ENCODE measurements around the gene ANKUB1.
"Not testable (repeated sequence)": the region's sequence is repeated elsewhere in the genome, so short reads cannot be mapped to it uniquely, and the experiment has no call there.

Gene ANKUB1

DNA sequence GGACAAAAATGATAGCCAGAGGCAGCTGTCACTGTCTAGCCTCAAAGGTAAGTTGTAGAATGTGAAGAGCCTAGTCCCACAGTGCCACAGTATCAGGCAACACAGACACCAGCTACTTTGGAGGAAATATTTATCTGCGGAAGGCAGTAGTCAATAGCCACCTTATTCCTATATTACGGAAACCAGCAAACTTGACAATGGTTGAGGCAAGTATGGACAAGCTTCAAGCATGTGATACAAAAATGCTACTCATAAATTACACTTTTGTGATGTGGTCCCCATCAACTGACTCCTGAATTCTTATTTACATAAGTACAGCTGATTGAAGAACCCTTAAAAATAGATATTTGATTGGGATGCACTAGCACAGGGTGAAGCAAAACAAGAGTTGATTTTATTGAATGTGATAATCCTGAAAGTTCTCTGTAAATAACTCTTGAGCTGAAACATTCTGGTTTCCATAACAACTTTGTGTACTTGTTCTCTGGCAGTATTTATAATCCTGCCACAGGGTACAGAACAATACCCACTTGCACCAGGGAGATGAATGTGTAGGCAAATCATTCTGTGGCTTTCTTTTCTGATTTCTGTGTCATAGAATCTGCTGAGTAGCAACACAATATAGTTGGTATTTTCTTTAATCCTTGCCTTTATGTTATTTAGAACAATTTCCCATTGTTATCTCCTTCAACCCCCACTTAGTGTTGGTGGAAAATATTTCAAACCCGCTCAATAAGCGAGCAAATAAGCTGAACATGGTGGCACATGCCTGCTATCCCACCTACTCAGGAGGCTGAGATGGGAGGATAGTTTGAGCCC is at the start of gene ANKUB1:
ANKUB1 (minus strand) TSS at position 103 of the 819 bp plus-strand sequence. CDS start 188 bp downstream, outside the sequence.
- no peak for DNase-seq (ENCODE audit: low read depth)

DNA sequence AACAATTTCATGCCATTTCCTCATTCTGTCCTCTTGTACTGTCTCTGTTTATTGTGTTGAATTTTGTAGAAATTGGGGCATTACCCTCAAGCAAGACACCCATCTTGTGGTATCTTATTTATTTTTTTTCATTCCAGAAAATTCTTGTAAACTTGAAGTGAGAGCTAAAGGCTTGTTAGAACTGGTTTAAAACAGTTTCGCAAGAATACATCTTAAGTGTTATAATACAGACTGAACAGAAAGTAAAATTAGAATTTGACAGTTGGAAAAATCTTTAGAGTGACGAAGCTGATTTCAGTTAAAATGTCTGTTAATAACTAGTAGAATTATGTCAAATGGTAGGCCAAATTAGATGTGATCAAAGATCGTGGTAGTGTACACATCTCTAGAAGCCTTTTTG is 47.5 kb upstream of the ANKUB1 start:
- no peak for DNase-seq (ENCODE audit: low read depth)

DNA sequence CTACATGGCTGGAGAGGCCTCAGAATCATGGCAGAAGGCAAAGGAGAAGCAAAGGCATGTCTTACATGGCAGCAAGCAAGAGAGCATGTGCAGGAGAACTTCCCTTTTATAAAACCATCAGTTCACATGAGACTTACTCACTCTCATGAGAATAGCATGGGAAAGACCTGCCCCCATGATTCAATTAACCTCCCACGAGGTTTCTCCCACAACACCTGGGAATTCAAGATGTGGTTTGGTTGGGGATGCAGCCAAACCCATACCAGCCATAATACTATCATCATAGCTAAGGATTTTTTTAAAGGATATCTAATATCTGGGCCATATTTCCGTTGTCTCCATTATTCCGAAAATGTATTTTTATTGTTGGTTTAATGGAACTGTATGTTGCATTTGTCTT is 47.1 kb upstream of the ANKUB1 start:
- DNase-seq (ENCODE audit: low read depth) = not testable (repeated sequence)

DNA sequence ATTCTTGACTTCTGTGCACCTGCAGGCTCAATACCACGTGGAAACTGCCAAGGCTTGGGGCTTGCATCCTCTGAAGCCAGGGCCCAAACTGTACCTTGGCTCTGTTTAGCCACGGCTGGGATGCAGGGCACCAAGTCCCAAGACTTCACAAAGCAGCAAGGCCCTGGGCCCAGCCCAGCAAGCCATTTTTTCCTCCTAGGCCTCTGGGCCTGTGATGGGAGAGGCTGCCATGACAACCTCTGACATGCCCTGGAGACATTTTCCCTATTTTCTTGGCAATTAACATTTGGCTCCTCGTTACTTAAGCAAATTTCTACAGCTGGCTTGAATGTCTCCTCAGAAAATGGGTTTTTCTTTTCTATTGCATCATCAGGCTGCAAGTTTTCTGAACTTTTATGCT is 46.1 kb upstream of the ANKUB1 start:
- DNase-seq (ENCODE audit: low read depth) = not testable (repeated sequence)

DNA sequence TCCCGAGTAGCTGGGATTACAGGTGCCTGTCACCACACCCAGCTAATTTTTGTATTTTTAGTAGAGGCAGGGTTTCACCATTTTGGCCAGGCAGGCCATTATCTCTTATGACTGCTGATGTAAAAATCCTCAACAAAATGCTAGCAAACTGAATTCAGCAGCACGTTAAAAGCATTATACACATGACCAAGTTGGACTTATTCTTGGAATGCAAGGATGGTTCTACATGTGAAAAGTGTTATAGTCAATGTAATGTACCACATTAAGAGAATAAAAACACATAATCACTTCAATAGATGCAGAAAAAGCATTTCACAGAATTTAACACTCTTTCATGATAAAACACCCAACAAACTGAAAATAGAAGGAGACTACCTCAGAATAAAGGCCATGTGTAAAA is 40.9 kb upstream of the ANKUB1 start:
- DNase-seq (ENCODE audit: low read depth) = no peak

DNA sequence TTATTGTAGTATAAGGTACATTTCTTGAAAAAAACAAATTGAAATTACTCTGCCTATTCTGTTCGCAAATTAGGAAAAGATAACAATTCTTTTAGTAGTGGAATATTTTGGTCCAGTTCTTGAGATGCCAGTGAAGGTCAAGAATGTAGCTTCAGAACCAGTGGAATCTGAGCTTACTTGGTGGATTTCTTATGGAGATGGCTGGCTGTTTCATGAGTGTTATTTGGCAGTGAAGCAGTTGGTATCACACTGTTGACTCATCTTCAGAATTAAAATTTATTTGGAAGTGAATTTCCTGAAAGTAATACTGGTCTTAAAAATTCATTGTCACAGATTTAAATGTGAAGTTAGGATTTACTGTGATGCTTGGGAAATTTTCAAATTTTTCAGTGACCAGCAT is 39.7 kb upstream of the ANKUB1 start:
- no peak for DNase-seq (ENCODE audit: low read depth)

- DNase-seq (ENCODE audit: low read depth) = no peak
These were observed 39.0 kb upstream of the ANKUB1 start for GRCh38 chr3:149831321-149831720.

GRCh38 chr3:149830902-149831301 is 38.5 kb upstream of the ANKUB1 start:
- DNase-seq (ENCODE audit: low read depth) = no peak

DNA sequence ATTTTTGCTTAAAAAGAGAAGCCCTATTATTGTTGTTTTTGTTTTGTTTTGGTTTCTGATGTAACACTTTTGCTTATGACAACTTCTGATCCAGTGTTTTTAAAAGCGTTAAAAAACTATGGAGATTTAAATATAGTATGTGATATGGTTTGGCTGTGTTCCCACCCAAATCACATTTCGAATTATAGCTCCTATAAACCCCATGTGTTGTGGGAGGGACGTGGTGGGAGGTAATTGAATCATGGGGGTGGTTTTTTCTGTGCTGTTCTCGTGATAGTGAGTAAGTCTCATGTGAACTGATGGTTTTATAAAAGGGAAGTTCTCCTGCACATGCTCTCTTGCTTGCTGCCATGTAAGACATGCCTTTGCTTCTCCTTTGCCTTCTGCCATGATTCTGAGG is 37.3 kb upstream of the ANKUB1 start:
- DNase-seq (ENCODE audit: low read depth) = not testable (repeated sequence)

GRCh38 chr3:149828390-149828789 is 36.0 kb upstream of the ANKUB1 start:
- no peak for DNase-seq (ENCODE audit: low read depth)

GRCh38 chr3:149826636-149827035 is 34.3 kb upstream of the ANKUB1 start:
- DNase-seq (ENCODE audit: low read depth) = no peak

DNA sequence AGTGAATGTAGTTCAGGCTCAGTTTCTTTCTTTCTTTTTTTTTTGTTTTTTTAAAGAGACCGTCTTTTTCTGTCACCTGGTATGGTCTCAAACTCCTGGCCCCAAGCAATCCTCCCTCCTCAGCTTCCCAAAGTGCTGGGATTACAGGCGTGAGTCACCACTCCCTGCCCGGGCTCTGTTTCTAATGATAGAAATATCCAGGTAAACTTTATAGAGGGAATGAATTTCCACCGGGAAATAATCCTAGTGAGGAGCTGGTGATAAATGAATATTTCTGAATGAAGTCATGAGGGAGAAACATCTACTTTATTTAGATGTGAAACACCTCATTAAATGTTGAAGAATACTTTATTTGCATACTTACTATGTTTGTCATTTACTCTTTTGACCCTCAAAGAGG is 27.8 kb upstream of the ANKUB1 start:
- no peak for DNase-seq (ENCODE audit: low read depth)

DNA sequence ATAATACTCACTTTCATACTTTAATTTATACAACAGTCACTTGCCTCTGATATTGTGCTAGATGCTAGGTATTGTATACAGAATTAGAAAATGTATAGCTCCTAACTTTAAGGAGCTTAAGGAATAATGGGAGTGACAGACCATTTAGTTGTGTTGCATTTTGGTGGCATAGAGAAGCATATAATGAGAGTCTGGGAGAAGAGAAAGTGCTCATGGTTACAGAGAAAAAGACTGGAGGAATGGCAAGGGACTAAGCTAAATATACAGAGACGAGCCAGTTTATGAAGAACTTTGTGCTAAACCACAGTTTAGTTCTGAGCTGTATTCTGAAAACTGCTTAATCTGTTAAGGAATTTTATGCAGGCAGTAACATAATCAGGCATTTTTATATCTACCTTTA is 27.1 kb upstream of the ANKUB1 start:
- no peak for DNase-seq (ENCODE audit: low read depth)

GRCh38 chr3:149816986-149817385 is 24.6 kb upstream of the ANKUB1 start:
- no peak for DNase-seq (ENCODE audit: low read depth)

DNA sequence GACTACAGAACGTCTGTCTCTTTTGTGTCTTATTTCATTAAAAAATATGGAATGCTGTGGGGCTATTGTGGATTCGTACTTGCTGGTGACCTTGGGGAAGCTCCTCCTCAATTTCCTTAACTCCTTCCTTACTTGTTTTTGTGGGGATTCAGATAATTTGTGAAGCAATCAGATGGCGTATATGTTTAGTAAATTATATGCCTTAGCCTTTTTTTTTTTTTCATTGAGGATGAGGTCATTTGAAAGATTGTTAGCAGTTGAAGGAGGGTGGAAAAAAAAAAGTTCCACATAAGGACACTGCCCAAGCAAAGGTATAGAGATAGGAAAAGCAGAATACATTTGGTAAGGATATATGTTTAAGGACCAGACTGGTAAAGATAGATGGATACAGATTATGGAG is 24.0 kb upstream of the ANKUB1 start:
- DNase-seq (ENCODE audit: low read depth) = no peak

DNA sequence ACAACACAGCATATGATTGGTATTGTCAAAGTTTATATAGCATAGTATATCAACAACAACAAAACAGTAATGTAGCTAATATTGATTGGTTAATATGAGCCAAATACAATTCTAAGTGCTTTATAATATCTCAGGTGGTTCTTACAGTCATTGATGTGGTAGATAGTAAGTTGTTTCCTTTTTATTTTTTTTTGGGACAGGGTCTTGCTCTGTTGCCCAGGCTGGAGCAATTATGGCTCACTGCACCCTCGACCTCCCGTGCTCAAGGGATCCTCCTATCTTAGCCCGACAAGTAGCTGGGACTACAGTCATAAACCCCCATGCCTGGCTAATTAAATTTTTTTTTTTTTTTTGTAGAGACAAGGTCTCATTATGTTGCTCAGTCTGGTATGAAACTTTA is 23.4 kb upstream of the ANKUB1 start:
- no peak for DNase-seq (ENCODE audit: low read depth)

- no peak for DNase-seq (ENCODE audit: low read depth)
These were observed 23.0 kb upstream of the ANKUB1 start for GRCh38 chr3:149815321-149815720.

GRCh38 chr3:149813367-149814281 is 21.3 kb upstream of the ANKUB1 start:
- no peak for DNase-seq (ENCODE audit: low read depth)

- peak; percentile 81 for DNase-seq (ENCODE audit: low read depth)
These were observed 20.4 kb upstream of the ANKUB1 start, which contains the start of gene RNF13 for GRCh38 chr3:149812606-149813366. TSS of gene RNF13 (plus strand) at chr3:149813215. CDS start at chr3:149846027, 32,812 bp downstream.

DNA sequence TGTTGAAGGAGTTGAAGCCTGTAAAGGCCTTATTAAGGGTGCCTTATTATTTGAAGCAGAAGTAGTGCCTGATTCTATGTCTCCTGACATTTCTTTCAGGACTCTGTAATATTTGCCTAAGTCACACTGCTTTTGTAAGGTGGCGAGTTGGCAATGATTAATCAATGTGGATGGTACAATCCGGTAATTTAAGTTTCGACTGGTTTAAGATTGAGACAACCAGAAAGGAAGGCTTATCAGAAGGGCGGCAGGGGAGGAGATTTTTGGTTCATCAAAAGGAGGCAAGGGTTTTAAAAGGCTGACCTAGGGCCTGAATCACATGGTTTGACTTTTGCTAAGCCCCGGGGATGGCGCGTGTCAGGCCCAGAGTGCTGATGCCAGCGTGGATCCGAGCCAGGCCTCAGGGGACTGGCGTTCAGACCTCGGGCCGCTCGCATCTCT is 19.8 kb upstream of the ANKUB1 start:
- DNase-seq (ENCODE audit: low read depth) = no peak

DNA sequence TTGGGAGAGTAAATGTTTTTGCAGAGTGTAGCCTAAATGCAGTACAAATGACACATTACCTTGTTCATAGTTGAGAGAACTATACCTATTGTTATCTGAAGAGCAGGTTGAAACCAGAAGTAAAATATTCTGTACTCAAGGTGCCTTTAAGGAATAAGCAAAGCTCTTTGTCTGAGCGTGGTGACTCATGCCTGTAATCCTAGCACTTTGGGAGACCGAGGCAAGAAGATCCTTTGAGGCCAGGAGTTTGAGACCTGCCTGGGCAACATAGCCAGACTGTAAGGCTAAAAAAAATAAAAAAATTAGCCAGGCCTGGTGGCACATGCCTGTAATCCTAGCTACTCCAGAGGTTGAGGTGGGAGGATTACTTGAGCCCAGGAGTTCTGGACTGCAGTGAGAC is 18.5 kb upstream of the ANKUB1 start:
- DNase-seq (ENCODE audit: low read depth) = no peak

GRCh38 chr3:149809699-149810098 is 17.3 kb upstream of the ANKUB1 start:
- DNase-seq (ENCODE audit: low read depth) = no peak
